MM.1S (cell line): ENCODE results near the gene PDSS2.
"Not testable (repeated sequence)": the region's sequence is repeated elsewhere in the genome, so short reads cannot be mapped to it uniquely, and the experiment has no call there.

Experiments used
- DNase-seq: peaks from one replicate; pipeline ENCODE4 v3.0.0-alpha.2; 2015
- H2AFZ ChIP-seq: fragments of 300-600 bp; sonication (generic); 2 replicates; pipeline ENCODE4 v1.6.0; 2016; ENCODE audit warnings: antibody characterized with exemption, low read length
- H3F3A ChIP-seq: fragments of 300-600 bp; sonication (generic); 2 replicates; pipeline ENCODE4 v1.6.1; 2016; ENCODE audit warnings: mild to moderate bottlenecking, antibody characterized with exemption, low read length, moderate library complexity, mixed read lengths; ENCODE audit not compliant: insufficient read depth
- H3K27ac ChIP-seq: fragments of 300-600 bp; sonication (generic); 2 replicates; pipeline ENCODE4 v1.5.1; 2016; ENCODE audit warnings: mild to moderate bottlenecking, low read length
- H3K27me3 ChIP-seq: fragments of 300-600 bp; sonication (generic); replicated peaks from 2 replicates; pipeline ENCODE4 v1.6.0; 2016; ENCODE audit warnings: low read length; ENCODE audit not compliant: insufficient read depth
- H3K36me3 ChIP-seq: fragments of 300-600 bp; sonication (generic); replicated peaks from 2 replicates; pipeline ENCODE4 v1.6.1; 2016; ENCODE audit warnings: mild to moderate bottlenecking, low read length, mixed read lengths; ENCODE audit not compliant: insufficient read depth
- H3K4me1 ChIP-seq: fragments of 300-600 bp; sonication (generic); 2 replicates; pipeline ENCODE4 v1.6.1; 2016; ENCODE audit warnings: low read length, mixed read lengths
- H3K4me2 ChIP-seq: fragments of 300-600 bp; sonication (generic); 2 replicates; pipeline ENCODE4 v1.6.0; 2016; ENCODE audit warnings: low read depth, low read length
- H3K4me3 ChIP-seq: fragments of 300-600 bp; sonication (generic); 2 replicates; pipeline ENCODE4 v1.5.1; 2016; ENCODE audit warnings: low read length, mixed read lengths
- H3K79me2 ChIP-seq: fragments of 300-600 bp; sonication (generic); 2 replicates; pipeline ENCODE4 v1.6.1; 2016; ENCODE audit warnings: mixed run types, low read length, mixed read lengths
- H3K9ac ChIP-seq: fragments of 300-600 bp; sonication (generic); 2 replicates; pipeline ENCODE4 v1.6.1; 2016; ENCODE audit warnings: low read length, mixed read lengths
- H3K9me2 ChIP-seq: fragments of 300-600 bp; sonication (generic); replicated peaks from 2 replicates; pipeline ENCODE4 v1.6.1; 2016; ENCODE audit warnings: mild to moderate bottlenecking, low read length, mixed read lengths; ENCODE audit not compliant: insufficient read depth
- H3K9me3 ChIP-seq: fragments of 300-600 bp; sonication (generic); replicated peaks from 2 replicates; pipeline ENCODE4 v1.6.1; 2016; ENCODE audit warnings: mild to moderate bottlenecking, low read length, mixed read lengths; ENCODE audit not compliant: insufficient read depth
- H4K20me1 ChIP-seq: fragments of 300-600 bp; sonication (generic); 2 replicates; pipeline ENCODE4 v1.6.1; 2016; ENCODE audit warnings: mild to moderate bottlenecking, low read length, moderate library complexity, mixed read lengths; ENCODE audit not compliant: insufficient read depth
- EZH2 ChIP-seq: fragments of 300-600 bp; sonication (generic); optimal IDR thresholded peaks from 2 replicates; pipeline ENCODE3; 2017; ENCODE audit warnings: low read depth, mild to moderate bottlenecking, antibody characterized with exemption, low read length, mixed read lengths
- EZH2phosphoT487 ChIP-seq: fragments of 300-600 bp; sonication (generic); IDR thresholded peaks from 2 replicates; pipeline ENCODE4 v1.6.1; 2018; ENCODE audit warnings: antibody characterized with exemption, low read length
- TF ChIP-seq, protein P1 (sequence below): fragments of 300-600 bp; sonication (generic); IDR thresholded peaks from 2 replicates; pipeline ENCODE4 v1.5.1; 2016; ENCODE audit warnings: antibody characterized with exemption, low read length, mixed read lengths

The PDSS2 gene

DNA sequence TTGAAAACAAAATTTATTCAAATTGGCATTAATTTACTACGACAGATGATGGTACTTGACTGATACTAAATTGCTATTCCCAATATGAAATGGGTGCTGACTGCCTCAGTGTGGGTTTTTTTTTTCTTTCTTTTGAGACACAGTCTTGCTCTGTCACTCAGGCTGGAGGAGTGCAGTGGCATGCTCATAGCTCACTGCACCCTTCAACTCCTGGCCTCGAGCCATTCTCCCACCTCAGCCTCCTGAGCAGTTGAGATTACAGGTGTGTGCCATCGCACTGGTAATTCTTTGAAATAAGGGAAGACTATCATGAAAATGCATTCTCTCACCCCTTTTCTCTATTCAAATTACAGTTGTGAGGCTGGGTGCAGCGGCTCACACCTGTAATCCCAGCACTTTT lies 22.5 kb downstream of the PDSS2 start:
- Histone ChIP-seq H3K36me3 (no peaks in the 10 kb centered on the region), H3K27me3 (no peaks in the 10 kb centered on the region), H3K79me2 (peaks cover 13% of the 10 kb centered on the region)

DNA sequence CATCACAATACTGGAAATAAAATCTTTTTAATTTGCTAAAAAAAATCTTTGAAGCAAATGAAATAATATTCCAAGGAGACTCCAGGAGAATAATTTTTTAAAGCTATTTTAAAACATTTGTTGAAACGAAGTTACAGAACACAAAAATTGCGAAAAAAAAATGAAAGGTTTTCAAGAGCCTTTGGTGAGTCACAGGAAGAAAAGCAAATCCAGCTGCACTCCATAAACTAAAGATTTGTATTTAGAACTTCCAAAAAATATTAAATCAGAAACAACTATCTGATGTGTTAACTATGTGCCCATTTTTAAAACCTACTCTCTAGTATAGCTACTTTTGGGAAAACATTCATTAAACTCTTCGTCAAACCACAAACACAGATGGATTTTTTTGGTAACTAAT lies 23.6 kb downstream of the PDSS2 start:
- Histone ChIP-seq H4K20me1 (no peaks in the 10 kb centered on the region), H2AFZ (no peak overlapping the region), H3K9ac (no peak overlapping the region), H3K36me3 (no peaks in the 10 kb centered on the region), H3K4me3 (no peak overlapping the region), H3K4me2 (no peak overlapping the region), H3K79me2 (peaks cover 13% of the 10 kb centered on the region), H3K27me3 (no peaks in the 10 kb centered on the region), H3K27ac (no peak overlapping the region), H3F3A (no peaks in the 10 kb centered on the region), H3K9me3 (no peaks in the 10 kb centered on the region), H3K9me2 (no peaks in the 10 kb centered on the region), H3K4me1 (no peaks in the 10 kb centered on the region)
- no peak for DNase-seq
- TF ChIP-seq, protein P1, sequence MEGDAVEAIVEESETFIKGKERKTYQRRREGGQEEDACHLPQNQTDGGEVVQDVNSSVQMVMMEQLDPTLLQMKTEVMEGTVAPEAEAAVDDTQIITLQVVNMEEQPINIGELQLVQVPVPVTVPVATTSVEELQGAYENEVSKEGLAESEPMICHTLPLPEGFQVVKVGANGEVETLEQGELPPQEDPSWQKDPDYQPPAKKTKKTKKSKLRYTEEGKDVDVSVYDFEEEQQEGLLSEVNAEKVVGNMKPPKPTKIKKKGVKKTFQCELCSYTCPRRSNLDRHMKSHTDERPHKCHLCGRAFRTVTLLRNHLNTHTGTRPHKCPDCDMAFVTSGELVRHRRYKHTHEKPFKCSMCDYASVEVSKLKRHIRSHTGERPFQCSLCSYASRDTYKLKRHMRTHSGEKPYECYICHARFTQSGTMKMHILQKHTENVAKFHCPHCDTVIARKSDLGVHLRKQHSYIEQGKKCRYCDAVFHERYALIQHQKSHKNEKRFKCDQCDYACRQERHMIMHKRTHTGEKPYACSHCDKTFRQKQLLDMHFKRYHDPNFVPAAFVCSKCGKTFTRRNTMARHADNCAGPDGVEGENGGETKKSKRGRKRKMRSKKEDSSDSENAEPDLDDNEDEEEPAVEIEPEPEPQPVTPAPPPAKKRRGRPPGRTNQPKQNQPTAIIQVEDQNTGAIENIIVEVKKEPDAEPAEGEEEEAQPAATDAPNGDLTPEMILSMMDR: no peak
- TF ChIP-seq EZH2: no peak
- TF ChIP-seq EZH2phosphoT487: no peak

More for the DNA sequence above, 22.5 kb downstream of the PDSS2 start:
- no peak overlapping the region for H2AFZ ChIP-seq
- TF ChIP-seq EZH2phosphoT487 (no peak), EZH2 (no peak)
- TF ChIP-seq, protein P1: no peak
- DNase-seq: no peak
- H3K4me3 ChIP-seq: no peak overlapping the region
- no peak overlapping the region for H3K4me2 ChIP-seq
- no peaks in the 10 kb centered on the region for H3K4me1 ChIP-seq
- H3K27ac ChIP-seq: no peak overlapping the region
- H3F3A ChIP-seq: no peaks in the 10 kb centered on the region
- no peak overlapping the region for H3K9ac ChIP-seq
- no peaks in the 10 kb centered on the region for H3K9me3 ChIP-seq
- H4K20me1 ChIP-seq: no peaks in the 10 kb centered on the region
- no peaks in the 10 kb centered on the region for H3K9me2 ChIP-seq

DNA sequence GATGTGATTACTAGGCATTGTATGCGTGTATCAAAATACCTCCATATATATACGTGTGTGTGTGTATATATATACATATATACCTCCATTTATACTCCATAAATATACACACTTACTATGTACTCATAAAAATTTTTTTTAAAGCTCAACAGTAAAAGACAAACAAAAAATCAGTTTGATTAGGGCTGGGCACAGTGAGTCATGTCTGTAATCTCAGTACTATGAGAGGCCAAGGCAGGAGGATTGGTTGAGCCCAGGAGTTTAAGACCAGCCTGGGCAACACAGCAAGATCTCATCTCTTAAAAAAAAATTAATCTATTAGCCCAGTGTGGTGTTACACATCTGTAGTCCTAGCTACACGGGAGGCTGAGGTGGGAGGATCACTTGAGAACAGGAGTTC lies 24.6 kb downstream of the PDSS2 start:
- no peak overlapping the region for H2AFZ ChIP-seq
- H3K4me3 ChIP-seq: no peak overlapping the region
- H3K9me2 ChIP-seq: no peaks in the 10 kb centered on the region
- peaks cover 13% of the 10 kb centered on the region for H3K79me2 ChIP-seq
- no peak overlapping the region for H3K27ac ChIP-seq
- no peak overlapping the region for H3K9ac ChIP-seq
- H3K4me1 ChIP-seq: no peaks in the 10 kb centered on the region
- H3K9me3 ChIP-seq: no peaks in the 10 kb centered on the region
- no peaks in the 10 kb centered on the region for H3K36me3 ChIP-seq
- H3K27me3 ChIP-seq: no peaks in the 10 kb centered on the region
- H3K4me2 ChIP-seq: no peak overlapping the region
- DNase-seq: no peak
- no peak for TF ChIP-seq EZH2phosphoT487
- no peak for TF ChIP-seq EZH2
- TF ChIP-seq, protein P1: no peak
- H3F3A ChIP-seq: no peaks in the 10 kb centered on the region
- no peaks in the 10 kb centered on the region for H4K20me1 ChIP-seq

DNA sequence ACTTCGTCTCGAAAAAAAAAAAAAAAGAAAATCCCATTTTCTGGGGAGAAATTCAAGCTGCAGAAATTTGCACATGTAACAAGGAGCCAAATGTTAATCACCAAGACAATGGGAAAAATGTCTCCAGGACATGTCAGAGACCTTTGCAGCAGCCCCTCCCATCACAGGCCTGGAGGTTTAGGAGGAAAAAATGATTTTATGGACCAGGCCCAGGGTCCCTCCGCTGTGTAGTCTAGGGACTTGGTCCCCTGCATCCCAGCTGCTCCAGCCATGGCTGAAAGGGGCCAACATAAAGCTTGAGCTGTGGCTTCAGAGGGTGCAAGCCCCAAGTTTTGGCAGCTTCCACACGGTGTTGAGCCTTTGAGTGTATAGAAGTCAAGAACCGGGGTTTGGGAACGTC lies 33.4 kb downstream of the PDSS2 start:
- H3K9me3 ChIP-seq, H2AFZ ChIP-seq, H4K20me1 ChIP-seq, H3K9me2 ChIP-seq, H3F3A ChIP-seq, H3K9ac ChIP-seq, H3K27ac ChIP-seq, H3K79me2 ChIP-seq, H3K4me1 ChIP-seq, H3K36me3 ChIP-seq, H3K4me3 ChIP-seq, DNase-seq, H3K27me3 ChIP-seq, H3K4me2 ChIP-seq: not testable (repeated sequence)
